HG03135 (cell line): ENCODE data around the gene TM7SF3.
"Not testable (repeated sequence)": the region's sequence is repeated elsewhere in the genome, so short reads cannot be mapped to it uniquely, and the experiment has no call there.

Experiments
- ATAC-seq: cut with Tn5 transposase; IDR thresholded peaks from one replicate; pipeline ENCODE4 v1.9.1; 2021; ENCODE audit warnings: mild to moderate bottlenecking, moderate library complexity; ENCODE audit not compliant: unreplicated experiment

TM7SF3 gene, protein sequence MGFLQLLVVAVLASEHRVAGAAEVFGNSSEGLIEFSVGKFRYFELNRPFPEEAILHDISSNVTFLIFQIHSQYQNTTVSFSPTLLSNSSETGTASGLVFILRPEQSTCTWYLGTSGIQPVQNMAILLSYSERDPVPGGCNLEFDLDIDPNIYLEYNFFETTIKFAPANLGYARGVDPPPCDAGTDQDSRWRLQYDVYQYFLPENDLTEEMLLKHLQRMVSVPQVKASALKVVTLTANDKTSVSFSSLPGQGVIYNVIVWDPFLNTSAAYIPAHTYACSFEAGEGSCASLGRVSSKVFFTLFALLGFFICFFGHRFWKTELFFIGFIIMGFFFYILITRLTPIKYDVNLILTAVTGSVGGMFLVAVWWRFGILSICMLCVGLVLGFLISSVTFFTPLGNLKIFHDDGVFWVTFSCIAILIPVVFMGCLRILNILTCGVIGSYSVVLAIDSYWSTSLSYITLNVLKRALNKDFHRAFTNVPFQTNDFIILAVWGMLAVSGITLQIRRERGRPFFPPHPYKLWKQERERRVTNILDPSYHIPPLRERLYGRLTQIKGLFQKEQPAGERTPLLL

DNA sequence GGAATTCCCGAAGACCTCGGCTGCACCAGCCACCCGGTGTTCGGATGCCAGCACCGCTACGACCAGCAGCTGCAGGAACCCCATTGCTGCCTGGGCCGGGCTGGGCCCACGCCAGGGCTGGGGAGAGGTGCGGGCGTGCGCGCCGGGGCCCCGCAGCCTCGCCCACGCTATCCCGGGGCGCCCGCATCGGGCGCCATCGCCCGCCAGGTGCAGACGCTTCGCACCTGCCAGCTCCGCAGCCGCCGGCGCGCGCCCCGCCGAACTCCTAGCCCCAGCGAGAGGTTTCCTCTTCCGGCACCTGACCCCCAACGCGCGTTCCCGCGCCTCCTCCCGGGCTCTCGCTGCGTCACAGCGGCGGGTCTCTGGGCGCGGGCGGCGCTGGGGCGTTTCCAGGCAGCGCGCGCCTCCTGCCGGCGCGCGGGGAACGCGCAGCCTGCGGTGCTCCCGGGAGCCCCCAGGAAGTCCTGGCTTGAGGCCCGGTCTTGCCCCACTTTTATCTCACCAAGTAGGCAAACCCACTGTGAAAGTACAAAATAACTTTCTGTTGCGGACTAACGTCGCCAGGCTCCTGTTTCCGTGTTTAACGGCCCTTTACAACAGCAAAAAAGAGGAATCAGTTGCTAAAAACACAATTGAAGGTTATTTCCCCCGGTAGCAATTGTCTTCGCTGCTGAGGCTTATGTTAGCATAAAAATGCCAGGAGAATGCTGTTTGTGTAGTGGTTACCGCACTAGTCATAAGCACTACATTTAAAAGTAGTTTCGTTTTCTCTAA, at the start of gene TM7SF3:
TSS of gene TM7SF3 (minus strand) at position 300 of the 774 bp plus-strand sequence. CDS start at position 84, 216 bp downstream.
- ATAC-seq = peak; percentile 84

GRCh38 chr12:27063250-27063851, 49.2 kb upstream of the TM7SF3 start:
- no peak for ATAC-seq

GRCh38 chr12:27061317-27061716, 47.1 kb upstream of the TM7SF3 start:
- no peak for ATAC-seq

- no peak for ATAC-seq
These were observed 46.6 kb upstream of the TM7SF3 start for GRCh38 chr12:27060740-27061139.

DNA sequence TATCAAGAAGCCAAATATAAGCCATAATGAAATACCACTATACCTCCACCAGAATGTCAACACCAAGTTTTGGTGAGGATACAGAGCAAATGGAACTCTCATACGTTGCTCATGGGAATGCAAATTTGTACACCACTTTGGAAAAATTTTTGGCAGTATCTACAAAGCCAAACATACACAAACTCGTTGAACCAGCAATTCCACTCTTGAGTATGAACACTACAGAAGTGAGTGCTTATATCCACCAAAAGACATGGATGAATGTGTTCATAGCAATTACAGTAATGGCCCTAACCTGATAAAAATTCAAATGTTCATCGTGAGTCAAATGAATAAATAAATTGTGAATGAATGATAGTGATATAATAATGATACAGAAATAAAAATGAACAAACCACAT, 43.4 kb upstream of the TM7SF3 start:
- no peak for ATAC-seq

- ATAC-seq = no peak
These were observed 41.8 kb upstream of the TM7SF3 start for GRCh38 chr12:27055966-27056365.

GRCh38 chr12:27052742-27053141, 38.6 kb upstream of the TM7SF3 start:
- ATAC-seq = no peak

GRCh38 chr12:27052176-27052575, 38.0 kb upstream of the TM7SF3 start:
- no peak for ATAC-seq

- ATAC-seq = no peak
These were observed 34.9 kb upstream of the TM7SF3 start for GRCh38 chr12:27048822-27049752.

- not testable (repeated sequence) for ATAC-seq
These were observed 27.8 kb upstream of the TM7SF3 start for GRCh38 chr12:27042018-27042417.

DNA sequence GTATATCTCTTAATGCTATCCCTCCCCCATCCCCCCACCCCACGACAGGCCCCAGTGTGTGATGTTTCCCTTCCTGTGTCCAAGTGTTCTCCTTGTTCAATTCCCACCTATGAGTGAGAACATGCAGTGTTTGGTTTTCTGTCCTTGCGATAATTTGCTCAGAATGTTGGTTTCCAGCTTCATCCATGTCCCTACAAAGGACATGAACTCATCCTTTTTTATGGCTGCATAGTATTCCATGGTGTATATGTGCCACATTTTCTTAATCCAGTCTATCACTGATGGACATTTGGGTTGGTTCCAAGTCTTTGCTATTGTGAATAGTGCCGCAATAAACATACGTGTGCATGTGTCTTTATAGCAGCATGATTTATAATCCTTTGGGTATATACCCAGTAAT, 26.5 kb upstream of the TM7SF3 start:
- ATAC-seq = not testable (repeated sequence)

GRCh38 chr12:27034607-27035293, 20.6 kb upstream of the TM7SF3 start:
- no peak for ATAC-seq

DNA sequence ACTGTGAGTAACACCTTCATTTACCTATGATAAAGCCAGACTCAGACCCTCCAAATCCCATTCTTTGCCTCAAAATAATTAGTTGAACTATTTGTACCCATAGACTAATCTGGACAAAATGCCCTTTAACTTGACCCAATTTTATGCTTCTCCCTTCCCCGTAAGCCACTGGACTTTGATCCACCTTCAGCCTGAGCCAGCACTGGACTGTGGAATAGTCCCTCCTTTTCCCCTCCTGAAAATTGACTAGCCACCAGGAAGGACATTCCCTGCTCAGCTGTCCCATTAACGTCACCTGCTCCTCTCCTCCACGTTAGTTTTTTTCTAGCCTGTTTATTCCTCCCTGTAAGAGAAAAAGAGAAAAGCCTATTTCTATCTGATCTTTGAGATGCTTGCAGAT, 18.5 kb upstream of the TM7SF3 start:
- ATAC-seq = no peak

DNA sequence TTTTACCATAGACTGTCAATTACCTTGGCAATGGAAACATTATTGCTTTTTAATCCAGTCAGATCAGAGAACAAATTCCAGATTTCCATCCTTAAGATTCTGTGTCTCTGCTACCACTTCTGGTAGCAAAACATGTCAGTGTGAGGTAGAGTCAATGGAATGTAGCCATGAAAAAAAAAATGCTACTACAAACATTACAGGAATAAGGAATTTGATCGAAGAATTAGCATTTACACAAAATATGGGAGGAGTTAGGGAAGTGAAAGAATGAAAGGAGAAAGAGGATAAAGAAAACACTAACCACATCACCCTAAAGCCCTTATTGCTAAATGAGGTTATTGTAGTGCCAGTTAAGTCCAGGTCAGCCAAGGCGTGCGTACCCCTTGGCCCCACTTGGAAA, 17.3 kb upstream of the TM7SF3 start:
- no peak for ATAC-seq

- no peak for ATAC-seq
These were observed 12.1 kb upstream of the TM7SF3 start for GRCh38 chr12:27026257-27026656.

- ATAC-seq = no peak
These were observed 10.9 kb upstream of the TM7SF3 start for GRCh38 chr12:27025116-27025515.

GRCh38 chr12:27024291-27024690, 10.1 kb upstream of the TM7SF3 start:
- no peak for ATAC-seq

- no peak for ATAC-seq
These were observed 6.6 kb upstream of the TM7SF3 start for GRCh38 chr12:27020761-27021160.

DNA sequence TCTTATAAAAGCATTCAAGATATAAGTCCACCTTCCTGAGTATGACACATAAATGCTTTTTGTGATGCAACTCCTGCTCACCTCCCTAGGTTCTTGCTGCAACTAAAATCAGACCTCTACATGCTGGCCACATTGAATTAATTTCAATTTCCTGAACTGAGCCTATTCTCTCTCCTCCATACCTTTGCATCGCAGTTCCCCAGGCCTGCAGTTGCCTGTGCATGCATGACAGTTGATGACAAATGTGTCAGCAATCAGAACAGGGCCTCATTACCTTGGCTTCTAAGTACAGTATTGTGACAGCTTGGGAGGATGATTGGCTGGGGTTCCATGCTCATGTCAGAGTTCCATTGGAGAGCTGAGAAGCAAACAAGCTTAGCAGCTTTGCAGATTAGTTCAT, 3.9 kb upstream of the TM7SF3 start:
- no peak for ATAC-seq
